PC-3 (cell line): ENCODE results near the gene CEP128. TPM values are rescaled to one million over a fixed set of nuclear protein-coding genes. Genes with fewer than 3 reads are reported as not detected.
A peak's percentile ranks its signal among the peaks of the same experiment; 100 is the strongest.

Experiments
- ATAC-seq: fragments of 200-7000 bp; cut with Tn5 transposase; 2 replicates; pipeline ENCODE4 v1.9.1; 2020; ENCODE audit warnings: mild to moderate bottlenecking, moderate library complexity
- BruUV-seq: library from RNA; stranded (reverse); fragments of 400-500 nt; replicated peaks from 2 replicates; lab custom pipeline; 2021; lab: Mats Ljungman, UMichigan
- CTCF ChIA-PET: fragments of 300-600 bp; sonication (Branson Sonifier 250); formaldehyde crosslinking; loops from one replicate; lab custom pipeline; 2022; ENCODE audit warnings: antibody characterized with exemption; lab: Charles Lee
- POLR2A ChIA-PET: fragments of 300-600 bp; sonication (Branson Sonifier 250); formaldehyde crosslinking; loops from one replicate; lab custom pipeline; 2022; ENCODE audit warnings: antibody characterized with exemption; ENCODE audit not compliant: unreplicated experiment; lab: Charles Lee
- DNase-seq: peaks from one replicate; pipeline ENCODE4 v3.0.0-alpha.2; 2015
- H2AFZ ChIP-seq: fragments of 300-600 bp; sonication (generic); 2 replicates; pipeline ENCODE4 v1.6.0; 2016; ENCODE audit warnings: antibody characterized with exemption, low read length
- H3F3A ChIP-seq: fragments of 300-600 bp; sonication (generic); one replicate; pipeline ENCODE4 v1.6.0; 2017; ENCODE audit warnings: antibody characterized with exemption, low read length, control low read depth, mild to moderate bottlenecking; ENCODE audit not compliant: unreplicated experiment
- H3K27ac ChIP-seq: fragments of 300-600 bp; sonication (generic); 2 replicates; pipeline ENCODE4 v1.5.1; 2016; ENCODE audit warnings: mild to moderate bottlenecking, low read length
- H3K27me3 ChIP-seq: fragments of 300-600 bp; sonication (generic); 2 replicates; pipeline ENCODE4 v1.6.1; 2016; ENCODE audit warnings: low read length, mixed read lengths
- H3K36me3 ChIP-seq: fragments of 300-600 bp; sonication (generic); 2 replicates; pipeline ENCODE4 v1.6.1; 2016; ENCODE audit warnings: low read depth, mixed run types, low read length, mixed read lengths
- H3K4me1 ChIP-seq: fragments of 300-600 bp; sonication (generic); 2 replicates; pipeline ENCODE4 v1.5.1; 2016; ENCODE audit warnings: low read length; ENCODE audit not compliant: insufficient read depth
- H3K4me2 ChIP-seq: fragments of 300-600 bp; sonication (generic); 2 replicates; pipeline ENCODE4 v1.6.0; 2016; ENCODE audit warnings: low read length
- H3K4me3 ChIP-seq: fragments of 300-600 bp; sonication (generic); 2 replicates; pipeline ENCODE4 v1.5.1; 2016; ENCODE audit warnings: mild to moderate bottlenecking, low read length, mixed read lengths
- H3K79me2 ChIP-seq: fragments of 300-600 bp; sonication (generic); 2 replicates; pipeline ENCODE4 v1.6.1; 2017; ENCODE audit warnings: low read length, mixed read lengths
- H3K9ac ChIP-seq: fragments of 300-600 bp; sonication (generic); 2 replicates; pipeline ENCODE4 v1.6.0; 2016; ENCODE audit warnings: mild to moderate bottlenecking, low read length
- H3K9me2 ChIP-seq: fragments of 300-600 bp; sonication (generic); replicated peaks from 2 replicates; pipeline ENCODE4 v1.6.1; 2016; ENCODE audit warnings: mixed run types, low read length, mixed read lengths
- H3K9me3 ChIP-seq: fragments of 300-600 bp; sonication (generic); 2 replicates; pipeline ENCODE4 v1.6.1; 2016; ENCODE audit warnings: low read length, mixed read lengths
- H4K20me1 ChIP-seq: fragments of 300-600 bp; sonication (generic); 2 replicates; pipeline ENCODE4 v1.6.1; 2016; ENCODE audit warnings: low read length, mixed read lengths
- EZH2 ChIP-seq: fragments of 300-600 bp; sonication (generic); IDR thresholded peaks from one replicate; pipeline ENCODE4 v1.6.1; 2017; ENCODE audit warnings: antibody characterized with exemption, mild to moderate bottlenecking, low read length; ENCODE audit not compliant: unreplicated experiment
- EZH2phosphoT487 ChIP-seq: fragments of 300-600 bp; sonication (generic); IDR thresholded peaks from 2 replicates; pipeline ENCODE4 v1.6.1; 2018; ENCODE audit warnings: mild to moderate bottlenecking, antibody characterized with exemption, low read length, borderline replicate concordance
- intact Hi-C: fragments of 100-400 bp; cut with micrococcal nuclease; formaldehyde crosslinking; loops from 2 replicates; pipeline ENCODE4 v1.9.0; 2023
- total RNA-seq: library from RNA; depleted of rRNA; stranded (reverse); fragments of >200 nt; gene quantifications from 2 replicates; pipeline ENCODE4 v1.2.3, GENCODE V29; 2014
- TF ChIP-seq, protein P1 (sequence below): fragments of 300-600 bp; sonication (generic); conservative IDR thresholded peaks from 2 replicates; pipeline ENCODE4 v1.5.1; 2017; ENCODE audit warnings: antibody characterized with exemption, low read depth, mild to moderate bottlenecking, low read length

CEP128 gene
- total RNA-seq, 1 experiment from 2014 or later, result 11.6 TPM

DNA sequence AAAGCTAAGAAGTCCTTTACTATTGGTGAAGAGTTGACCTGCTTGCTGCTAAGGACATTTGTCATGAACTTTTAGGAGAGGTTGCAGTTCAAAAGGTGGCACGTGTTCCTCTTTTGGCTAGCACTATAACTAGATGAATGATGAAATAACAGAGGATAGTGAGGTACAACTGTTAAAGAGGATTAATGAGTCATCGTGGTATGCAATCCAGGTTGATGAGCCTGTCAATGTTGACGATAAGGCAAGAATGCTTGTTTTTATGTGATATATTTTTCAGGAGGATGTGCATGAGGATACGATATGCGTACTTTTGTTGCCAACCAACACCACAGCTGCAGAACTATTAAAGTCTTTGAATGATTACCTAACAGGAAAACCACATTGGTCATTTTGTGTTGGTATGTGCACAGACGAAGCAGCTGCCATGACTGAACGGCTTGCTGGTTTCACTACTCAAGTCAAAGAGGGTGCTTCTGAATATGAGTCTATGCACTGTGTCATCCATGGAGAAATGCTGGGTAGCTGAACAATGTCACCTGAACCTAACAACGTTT lies 10.6 kb downstream of the CEP128 start:
- peaks cover 15% of the 10 kb centered on the region for H3K4me1 ChIP-seq
- H3K4me2 ChIP-seq, result peak overlapping the region; percentile 61
- intact Hi-C loops, result no loop called here
- DNase-seq (peak; percentile 77), ATAC-seq (peak; percentile 82)
- no peaks in the 10 kb centered on the region for H3K27me3 ChIP-seq
- H3K36me3 ChIP-seq, result no peaks in the 10 kb centered on the region; the same call in 1 of the 2 replicates
- peak overlapping the region; percentile 18; the same call in 1 of the 2 replicates for H3K4me3 ChIP-seq
- peak overlapping the region; percentile 4; the same call in 1 of the 2 replicates for H3K27ac ChIP-seq
- H3K79me2 ChIP-seq, result peaks cover 54% of the 10 kb centered on the region
- ChIA-PET CTCF (no interaction called here), POLR2A (no interaction called here)
- TF ChIP-seq EZH2phosphoT487 (no peak), EZH2 (no peak)
- TF ChIP-seq, protein P1, sequence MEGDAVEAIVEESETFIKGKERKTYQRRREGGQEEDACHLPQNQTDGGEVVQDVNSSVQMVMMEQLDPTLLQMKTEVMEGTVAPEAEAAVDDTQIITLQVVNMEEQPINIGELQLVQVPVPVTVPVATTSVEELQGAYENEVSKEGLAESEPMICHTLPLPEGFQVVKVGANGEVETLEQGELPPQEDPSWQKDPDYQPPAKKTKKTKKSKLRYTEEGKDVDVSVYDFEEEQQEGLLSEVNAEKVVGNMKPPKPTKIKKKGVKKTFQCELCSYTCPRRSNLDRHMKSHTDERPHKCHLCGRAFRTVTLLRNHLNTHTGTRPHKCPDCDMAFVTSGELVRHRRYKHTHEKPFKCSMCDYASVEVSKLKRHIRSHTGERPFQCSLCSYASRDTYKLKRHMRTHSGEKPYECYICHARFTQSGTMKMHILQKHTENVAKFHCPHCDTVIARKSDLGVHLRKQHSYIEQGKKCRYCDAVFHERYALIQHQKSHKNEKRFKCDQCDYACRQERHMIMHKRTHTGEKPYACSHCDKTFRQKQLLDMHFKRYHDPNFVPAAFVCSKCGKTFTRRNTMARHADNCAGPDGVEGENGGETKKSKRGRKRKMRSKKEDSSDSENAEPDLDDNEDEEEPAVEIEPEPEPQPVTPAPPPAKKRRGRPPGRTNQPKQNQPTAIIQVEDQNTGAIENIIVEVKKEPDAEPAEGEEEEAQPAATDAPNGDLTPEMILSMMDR, result no peak
- H3K9me2 ChIP-seq, result no peaks in the 10 kb centered on the region
- no TSS peak for BruUV-seq
- H4K20me1 ChIP-seq, result 0 out of 2 replicates have a peak, but pooled peaks cover 7% of the 10 kb centered on the region
- H3K9me3 ChIP-seq, result no peaks in the 10 kb centered on the region
- H2AFZ ChIP-seq, result no peak overlapping the region
- no peaks in the 10 kb centered on the region for H3F3A ChIP-seq
- H3K9ac ChIP-seq, result no peak overlapping the region

DNA sequence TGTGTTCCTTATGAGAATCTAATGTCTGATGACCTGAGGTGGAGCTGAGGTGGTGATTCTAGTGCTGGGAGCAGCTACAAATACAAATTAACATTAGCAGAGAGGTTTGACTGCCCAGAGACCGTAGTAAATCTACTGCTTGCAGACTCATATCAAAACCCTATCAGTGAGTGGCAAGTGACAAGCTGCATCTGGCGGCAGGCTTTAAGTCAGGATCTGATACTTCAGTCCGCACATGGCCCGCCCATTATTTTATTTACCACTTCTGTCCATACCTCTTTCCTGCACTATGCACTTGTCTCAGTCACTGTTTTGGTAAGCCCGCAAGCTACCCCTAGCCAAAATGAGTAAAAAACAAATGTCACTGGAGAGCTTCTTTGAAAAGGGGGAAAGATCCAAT lies 11.4 kb downstream of the CEP128 start:
- Histone ChIP-seq H3K4me3 (no peak overlapping the region), H3K79me2 (peaks cover 57% of the 10 kb centered on the region), H3K4me1 (peaks cover 15% of the 10 kb centered on the region), H2AFZ (no peak overlapping the region), H3K27me3 (no peaks in the 10 kb centered on the region), H3K36me3 (no peaks in the 10 kb centered on the region), H4K20me1 (0 out of 2 replicates have a peak, but pooled peaks cover 7% of the 10 kb centered on the region), H3K9me2 (no peaks in the 10 kb centered on the region), H3F3A (no peaks in the 10 kb centered on the region), H3K9ac (no peak overlapping the region), H3K4me2 (no peak overlapping the region), H3K27ac (no peak overlapping the region), H3K9me3 (no peaks in the 10 kb centered on the region)
- CTCF ChIA-PET, result no interaction called here
- no peak for ATAC-seq
- no peak for DNase-seq
- no TSS peak for BruUV-seq
- TF ChIP-seq, protein P1, result no peak
- no peak for TF ChIP-seq EZH2
- POLR2A ChIA-PET, result no interaction called here
- intact Hi-C loops, result no loop called here

DNA sequence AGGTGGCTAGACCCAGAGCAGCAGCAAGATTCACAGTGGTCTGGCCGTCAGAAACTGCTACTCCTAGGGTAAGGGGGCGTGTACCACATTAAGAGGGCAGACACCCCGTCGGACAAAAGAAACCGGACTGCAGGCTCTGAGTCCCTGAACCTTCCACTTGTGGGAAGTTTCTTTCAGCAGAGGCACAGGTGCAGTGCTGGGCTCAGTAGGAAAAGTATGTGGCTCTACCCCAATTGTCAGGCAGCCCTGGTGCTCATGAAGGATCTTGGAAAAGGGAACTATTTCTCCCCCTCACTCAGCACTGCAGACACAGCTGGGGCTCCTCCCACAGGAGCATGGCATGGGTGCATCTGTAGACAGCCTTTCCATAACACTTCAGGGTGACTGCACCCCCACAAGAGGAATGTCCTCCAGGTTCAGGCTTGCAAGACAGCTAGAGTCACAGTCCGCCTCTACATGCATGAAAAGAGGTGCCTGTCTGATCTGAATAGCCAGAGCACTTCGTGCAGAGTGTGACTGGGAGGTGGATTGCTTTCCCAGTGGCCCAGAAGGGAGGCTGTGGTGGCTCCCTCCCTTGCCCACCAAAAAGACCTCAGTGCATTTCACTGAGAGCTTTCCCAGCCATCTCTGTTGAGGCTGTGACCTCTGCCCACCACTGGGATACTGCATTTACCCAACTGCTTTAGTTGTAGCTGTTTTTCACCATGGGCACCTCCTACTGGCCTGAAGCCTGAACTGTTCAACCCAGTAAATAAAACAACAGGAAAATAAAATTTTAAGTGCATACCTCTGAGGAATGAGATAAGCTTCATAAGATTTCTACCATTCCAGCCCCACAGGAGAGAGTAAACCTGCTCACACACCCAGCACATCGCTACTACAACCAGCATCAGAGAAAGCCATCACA lies 14.2 kb downstream of the CEP128 start:
- Histone ChIP-seq H3F3A (no peaks in the 10 kb centered on the region), H4K20me1 (0 out of 2 replicates have a peak, but pooled peaks cover 7% of the 10 kb centered on the region), H3K9ac (no peak overlapping the region), H2AFZ (no peak overlapping the region), H3K4me3 (no peak overlapping the region), H3K27ac (no peak overlapping the region), H3K36me3 (no peaks in the 10 kb centered on the region; the same call in 1 of the 2 replicates), H3K9me3 (no peaks in the 10 kb centered on the region), H3K4me2 (no peak overlapping the region), H3K27me3 (no peaks in the 10 kb centered on the region), H3K9me2 (no peaks in the 10 kb centered on the region), H3K79me2 (peaks cover 42% of the 10 kb centered on the region), H3K4me1 (peaks cover 15% of the 10 kb centered on the region)
- intact Hi-C loops, result no loop called here
- CTCF ChIA-PET, result no interaction called here
- POLR2A ChIA-PET, result no interaction called here
- ATAC-seq (no peak), DNase-seq (no peak)
- TF ChIP-seq EZH2 (no peak), EZH2phosphoT487 (no peak)
- TF ChIP-seq, protein P1, result no peak; the same call in 1 of the 2 replicates
- BruUV-seq, result no TSS peak
